H1 (cell line): ENCODE data around the gene KCNMA1. TPM values are rescaled to one million over a fixed set of nuclear protein-coding genes. Genes with fewer than 3 reads are reported as not detected.

ENCODE experiments used
- CTCF ChIA-PET: fragments of 300-600 bp; sonication (Branson Sonifier 250); formaldehyde crosslinking; loops from one replicate; lab custom pipeline; 2021; ENCODE audit not compliant: partially characterized antibody; lab: Charles Lee
- POLR2A ChIA-PET: fragments of 300-600 bp; sonication (Branson Sonifier 250); formaldehyde crosslinking; loops from one replicate; lab custom pipeline; 2021; ENCODE audit warnings: inconsistent platforms; ENCODE audit not compliant: partially characterized antibody; lab: Charles Lee
- DNase-seq, 2 experiments: peaks; one replicate each; pipeline versions ENCODE4 v3.0.0 to v3.0.0-alpha.2; 2010 to 2022; ENCODE audit warnings: low spot score in 2 of 2, low read depth in 1 of 2, mixed read lengths in 1 of 2
- FAIRE-seq: peaks from 2 replicates; lab custom pipeline; 2011; peaks lifted over from hg19 to GRCh38; lab: Jason Lieb, UNC
- H2AFZ ChIP-seq: 2 replicates; pipeline ENCODE4 v1.8.1; 2012; ENCODE audit warnings: low read length, inconsistent platforms
- H2AK5ac ChIP-seq: 2 replicates; pipeline ENCODE4 v1.6.1; 2013; ENCODE audit warnings: low read depth, low read length
- H2BK120ac ChIP-seq: replicated peaks from 2 replicates; pipeline ENCODE3; 2013; ENCODE audit warnings: low read depth, low read length, inconsistent platforms
- H2BK12ac ChIP-seq: 2 replicates; pipeline ENCODE4 v1.6.1; 2013; ENCODE audit warnings: low read depth, low read length
- H2BK15ac ChIP-seq: 2 replicates; pipeline ENCODE4 v1.6.1; 2013; ENCODE audit warnings: low read length
- H2BK20ac ChIP-seq: 2 replicates; pipeline ENCODE4 v1.6.1; 2013; ENCODE audit warnings: low read length
- H2BK5ac ChIP-seq: 2 replicates; pipeline ENCODE4 v1.6.1; 2013; ENCODE audit warnings: low read depth, low read length
- H3K14ac ChIP-seq: 2 replicates; pipeline ENCODE4 v1.6.1; 2013; ENCODE audit warnings: inconsistent platforms; ENCODE audit not compliant: insufficient read length
- H3K18ac ChIP-seq: 2 replicates; pipeline ENCODE4 v1.6.1; 2013; ENCODE audit warnings: low read length; ENCODE audit errors: extremely low read depth
- H3K23ac ChIP-seq: 2 replicates; pipeline ENCODE4 v1.6.1; 2013; ENCODE audit warnings: inconsistent platforms; ENCODE audit not compliant: insufficient read length
- H3K23me2 ChIP-seq: 2 replicates; pipeline ENCODE4 v1.6.1; 2013; ENCODE audit warnings: low read depth, low read length
- H3K27ac ChIP-seq: 2 replicates; pipeline ENCODE4 v1.6.1; 2011; ENCODE audit warnings: low read depth, low read length, inconsistent platforms
- H3K27me3 ChIP-seq, 4 experiments: replicated peaks in 1 of 4; 1 replicate in 1 of 4; 2 replicates in 3 of 4; pipeline versions ENCODE4 v1.6.1 to v1.8.1; 2011 to 2013; ENCODE audit warnings: low read length in 3 of 4, mild to moderate bottlenecking in 3 of 4, inconsistent platforms in 2 of 4, mixed read lengths in 2 of 4, moderate library complexity in 1 of 4; ENCODE audit not compliant: control insufficient read depth in 3 of 4, insufficient read depth in 3 of 4; ENCODE audit errors: extremely low read depth in 1 of 4
- H3K36me3 ChIP-seq, 4 experiments: 2 replicates each; pipeline versions ENCODE4 v1.6.1 to v1.8.1; 2011 to 2013; ENCODE audit warnings: mild to moderate bottlenecking in 4 of 4, low read length in 3 of 4, moderate library complexity in 2 of 4, control low read depth in 1 of 4, inconsistent platforms in 1 of 4; ENCODE audit not compliant: insufficient read depth in 4 of 4, control insufficient read depth in 2 of 4
- H3K4ac ChIP-seq: replicated peaks from 2 replicates; pipeline ENCODE3; 2013; ENCODE audit warnings: low read length, low read depth, mixed read lengths, inconsistent platforms; ENCODE audit not compliant: insufficient read length
- H3K4me1 ChIP-seq, 4 experiments: replicated peaks in 1 of 4; 1 replicate in 1 of 4; 2 replicates in 3 of 4; pipeline versions ENCODE4 v1.6.1 to v1.8.1; 2011 to 2013; ENCODE audit warnings: low read length in 3 of 4, inconsistent platforms in 2 of 4, mixed read lengths in 1 of 4; ENCODE audit not compliant: insufficient read depth in 4 of 4, control insufficient read depth in 3 of 4
- H3K4me2 ChIP-seq, 2 experiments: 2 replicates each; pipeline versions ENCODE4 v1.6.1 to v1.8.1; 2011 to 2013; ENCODE audit warnings: low read depth in 2 of 2, low read length in 2 of 2, control low read depth in 1 of 2, inconsistent platforms in 1 of 2, mild to moderate bottlenecking in 1 of 2; ENCODE audit not compliant: insufficient read depth in 1 of 2
- H3K4me3 ChIP-seq, 4 experiments: fragments of 200-600, 300-600 bp in 1 of 4; sonication (generic), shearing (Covaris generic), sonication (Bioruptor Twin) in 1 of 4; 2 replicates each; pipeline versions ENCODE4 v1.5.1 to v1.8.1; 2011 to 2016; ENCODE audit warnings: low read length in 4 of 4, low read depth in 3 of 4, control low read depth in 2 of 4, inconsistent platforms in 2 of 4, mild to moderate bottlenecking in 2 of 4, mixed read lengths in 1 of 4, moderate library complexity in 1 of 4; ENCODE audit not compliant: insufficient read depth in 2 of 4; ENCODE audit errors: extremely low read depth in 1 of 4
- H3K56ac ChIP-seq: replicated peaks from 2 replicates; pipeline ENCODE3; 2013; ENCODE audit warnings: low read depth, mild to moderate bottlenecking, mixed read lengths, low read length, inconsistent platforms; ENCODE audit not compliant: insufficient read length
- H3K79me1 ChIP-seq: 2 replicates; pipeline ENCODE4 v1.6.1; 2013; ENCODE audit warnings: low read depth, low read length, control low read depth
- H3K79me2 ChIP-seq, 2 experiments: 2 replicates each; pipeline versions ENCODE4 v1.6.1 to v1.8.1; 2012 to 2013; ENCODE audit warnings: low read length in 2 of 2, mild to moderate bottlenecking in 2 of 2, inconsistent platforms in 1 of 2; ENCODE audit not compliant: insufficient read depth in 2 of 2, control insufficient read depth in 1 of 2
- H3K9ac ChIP-seq, 4 experiments: replicated peaks in 1 of 4; 1 replicate in 1 of 4; 2 replicates in 3 of 4; pipeline versions ENCODE4 v1.6.1 to v1.8.1; 2011 to 2013; ENCODE audit warnings: low read depth in 3 of 4, low read length in 3 of 4, control low read depth in 2 of 4, mild to moderate bottlenecking in 2 of 4, moderate library complexity in 2 of 4, inconsistent platforms in 1 of 4; ENCODE audit errors: extremely low read depth in 1 of 4
- H3K9me3 ChIP-seq, 2 experiments: 2 replicates each; pipeline versions ENCODE4 v1.6.1 to v1.8.1; 2012 to 2013; ENCODE audit warnings: mild to moderate bottlenecking in 2 of 2, moderate library complexity in 2 of 2, control low read depth in 1 of 2, inconsistent platforms in 1 of 2, low read depth in 1 of 2, low read length in 1 of 2, mixed read lengths in 1 of 2; ENCODE audit not compliant: insufficient read depth in 2 of 2
- H4K20me1 ChIP-seq, 2 experiments: replicated peaks in 1 of 2; 2 replicates each; pipeline versions ENCODE3 to v1.8.1; 2011 to 2013; ENCODE audit warnings: inconsistent platforms in 2 of 2, low read length in 2 of 2, mild to moderate bottlenecking in 1 of 2; ENCODE audit not compliant: insufficient read depth in 2 of 2, control insufficient read depth in 1 of 2
- H4K5ac ChIP-seq: 2 replicates; pipeline ENCODE4 v1.6.1; 2013; ENCODE audit warnings: low read length, low read depth, mixed read lengths, inconsistent platforms; ENCODE audit not compliant: insufficient read length
- H4K8ac ChIP-seq: 2 replicates; pipeline ENCODE4 v1.8.0; 2013; ENCODE audit warnings: mild to moderate bottlenecking, moderate library complexity, low read length, inconsistent platforms; ENCODE audit not compliant: insufficient read depth; ENCODE audit errors: extremely low read depth
- H4K91ac ChIP-seq: replicated peaks from 2 replicates; pipeline ENCODE3; 2013; ENCODE audit warnings: low read length, mixed read lengths, inconsistent platforms; ENCODE audit not compliant: insufficient read length
- BRCA1 ChIP-seq: IDR thresholded peaks from 2 replicates; pipeline ENCODE4 v1.6.1; 2012; ENCODE audit warnings: low read depth, low read length, improper control_type of control experiment
- POLR2A ChIP-seq, 2 experiments: IDR thresholded peaks; 1 replicate in 1 of 2; 2 replicates in 1 of 2; pipeline ENCODE4 v1.6.1; 2011; ENCODE audit warnings: low read depth in 2 of 2, low read length in 2 of 2, mild to moderate bottlenecking in 2 of 2; ENCODE audit errors: control extremely low read depth in 1 of 2
- POU5F1 ChIP-seq: IDR thresholded peaks from 2 replicates; pipeline ENCODE4 v1.6.1; 2011; ENCODE audit warnings: low read depth, mild to moderate bottlenecking, low read length, moderate library complexity
- SRF ChIP-seq: IDR thresholded peaks from 2 replicates; pipeline ENCODE4 v1.6.1; 2011; ENCODE audit warnings: mild to moderate bottlenecking, low read depth, low read length, moderate library complexity
- ZNF274 ChIP-seq: IDR thresholded peaks from 2 replicates; pipeline ENCODE4 v1.7.0; 2012; ENCODE audit warnings: low read length, borderline replicate concordance; ENCODE audit errors: extremely low read depth
- WGBS, 2 experiments: shearing (Covaris generic) in 1 of 2; methylation state at CpG; one replicate each; pipeline versions ENCODE4 v1.1.6 to v1.1.7; 2013 to 2015; ENCODE audit warnings: low lambda C conversion rate in 2 of 2, mixed read lengths in 2 of 2, inconsistent platforms in 1 of 2, low coverage in 1 of 2, missing lambda C conversion rate in 1 of 2; ENCODE audit not compliant: insufficient replicate concordance in 2 of 2, insufficient coverage in 1 of 2, insufficient read length in 1 of 2; ENCODE audit errors: extremely low coverage in 1 of 2, missing lambda C conversion rate in 1 of 2; 5-methylcytosine and 5-hydroxymethylcytosine counted together
- polyA plus RNA-seq, 7 experiments: library from polyadenylated mRNA; depleted of rRNA in 3 of 7; stranded (reverse) in 5 of 7; unstranded in 2 of 7; fragments of >200 nt in 5 of 7; fragments of 200-250 nt in 2 of 7; gene quantifications; 1 replicate in 5 of 7; 2 replicates in 1 of 7; 4 replicates in 1 of 7; pipeline versions ENCODE4 v1.2.1 to v1.2.3, GENCODE V29; 2011 to 2013; ENCODE audit warnings: missing spikeins in 2 of 7, mixed read lengths in 2 of 7
- total RNA-seq: library from RNA; stranded (reverse); fragmentation: NEBNext Ultra II Directional; extraction: Animal tissue kit (Norgen Biotek cat#: 25700); gene quantifications from 2 replicates; pipeline ENCODE4 v1.2.1, GENCODE V29; 2021

Gene KCNMA1
- total and polyA plus RNA-seq, 2 of the 8 experiments (the other 6 are each of a cell fraction or from before 2014, with no cell fraction given), result 10.2 to 11.1 TPM

DNA sequence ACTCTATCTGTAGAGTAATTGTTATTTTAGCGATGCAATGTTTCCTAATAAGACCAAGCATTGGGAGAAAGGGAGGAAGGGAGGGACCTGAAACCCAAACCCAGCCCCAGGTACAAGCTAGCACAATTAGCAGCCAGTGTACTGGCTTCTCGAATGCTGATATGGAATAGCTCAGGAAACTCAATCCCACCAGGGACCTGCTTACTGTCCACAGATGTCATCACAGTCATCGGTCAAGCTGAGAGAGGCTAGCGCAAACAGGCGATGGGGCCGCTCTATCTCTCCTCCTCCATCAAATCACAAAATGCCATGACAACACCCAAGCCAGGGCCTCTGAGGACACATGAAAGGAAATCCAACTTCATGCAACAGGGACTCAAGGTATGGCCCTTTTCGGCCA is 192.1 kb downstream of the KCNMA1 start:
- Histone ChIP-seq H3K27ac (no peak overlapping the region), H3K18ac (no peak overlapping the region), H3K79me1 (no peaks in the 10 kb centered on the region), H2BK20ac (no peak overlapping the region), H2AFZ (no peak overlapping the region), H4K8ac (no peak overlapping the region), H3K79me2 (no peaks in the 10 kb centered on the region), H2BK120ac (no peak overlapping the region), H4K20me1 (no peaks in the 10 kb centered on the region), H3K4me3 (no peak overlapping the region), H3K27me3 (no peaks in the 10 kb centered on the region), H2BK5ac (no peak overlapping the region), H2AK5ac (no peak overlapping the region), H3K4ac (no peak overlapping the region), H3K4me2 (no peak overlapping the region), H3K56ac (no peak overlapping the region), H4K5ac (no peak overlapping the region), H3K23me2 (no peaks in the 10 kb centered on the region; the same call in 1 of the 2 replicates), H2BK15ac (no peak overlapping the region)
- POLR2A ChIA-PET, result no interaction called here
- CTCF ChIA-PET, result interaction anchor here (1.3 to 2.8 kb wide), 4 partner anchors 16 to 68 kb away, joined by 4 to 21 read pairs (median 12); no protein-coding TSS in a partner anchor
- 95% methylated on average over 7 of the region's 7 CpGs; no CpG with 5 or more reads in 1 of the 2 experiments for WGBS, 2 experiments
- FAIRE-seq, result no peak
- TF ChIP-seq ZNF274 (no peak), SRF (no peak), POU5F1 (no peak), BRCA1 (no peak), POLR2A (IDR thresholded peaks at IDR 0.05; ENCODE audit: control extremely low read depth in 1 of 2, low read depth in 2 of 2, low read length in 2 of 2) (no peak)
- TF ChIP-seq, all 59 proteins: peak for 0
- no peak for DNase-seq
- H3K4me1 ChIP-seq, result peaks cover 0 to 3% (median 0%) of the 10 kb centered on the region in 4 experiments; a peak in 1 of 7 replicates
- H4K91ac ChIP-seq, result no peak overlapping the region
- H2BK12ac ChIP-seq, result no peak overlapping the region
- no peak overlapping the region for H3K9ac ChIP-seq
- H3K36me3 ChIP-seq, result no peaks in the 10 kb centered on the region
- no peak overlapping the region for H3K23ac ChIP-seq
- H3K9me3 ChIP-seq, result no peaks in the 10 kb centered on the region
- H3K14ac ChIP-seq, result no peak overlapping the region
